ENCODE data around the gene HYCC2.

- TF ChIP-seq CTCF (IDR thresholded peaks at IDR 0.05 in 4 of 5, conservative IDR thresholded peaks at IDR 0.05 in 1 of 5) (no peak), POLR2A (IDR thresholded peaks at IDR 0.05) (no peak)
Observed at GRCh38 chr2:201072201-201072530, 695 bp upstream of the HYCC2 start.
